HG03432 (cell line): Measurements from ENCODE around the gene CLDN22.

Source experiments
- ATAC-seq: cut with Tn5 transposase; IDR thresholded peaks from one replicate; pipeline ENCODE4 v1.9.1; 2021; ENCODE audit warnings: mild to moderate bottlenecking, moderate library complexity; ENCODE audit not compliant: unreplicated experiment

The CLDN22 gene

DNA sequence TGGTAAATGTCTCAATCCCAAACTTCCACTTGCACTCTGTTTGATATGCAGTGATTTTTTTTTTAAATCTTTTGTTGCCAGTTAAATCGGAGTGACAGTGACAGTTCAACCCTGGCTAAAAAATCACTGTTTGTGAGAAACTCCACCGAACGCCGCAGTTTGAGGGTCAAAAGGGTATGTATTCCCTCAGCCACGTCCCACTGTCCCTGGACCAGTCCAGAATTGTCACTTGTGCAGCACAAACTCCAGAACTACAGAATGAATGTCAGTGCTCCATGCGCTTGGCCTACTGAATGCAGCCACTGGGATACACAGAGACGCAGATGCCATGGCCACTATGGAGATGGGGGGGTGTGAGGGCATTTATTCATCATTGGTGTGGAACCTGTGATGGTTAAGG lies 34.2 kb downstream of the CLDN22 start:
- ATAC-seq = no peak

DNA sequence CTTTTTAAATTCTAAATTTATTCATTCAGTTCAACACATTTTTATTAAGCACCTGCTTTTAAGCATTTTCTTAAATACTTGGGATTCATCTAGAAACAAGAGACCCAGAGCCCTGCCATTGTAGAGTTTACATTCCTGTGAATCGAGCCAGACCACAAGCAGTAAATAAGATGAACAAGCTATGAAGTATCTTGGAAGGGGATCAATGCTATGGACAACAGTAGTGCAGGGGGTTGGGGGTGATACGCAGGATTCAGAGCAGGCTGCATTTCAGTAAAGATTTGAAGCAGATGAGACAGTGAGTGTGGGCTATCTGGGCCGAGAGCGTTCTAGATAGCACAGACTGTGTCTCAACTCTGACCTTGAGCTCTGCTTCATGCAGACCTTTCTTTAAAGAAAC lies 35.1 kb downstream of the CLDN22 start:
- no peak for ATAC-seq

DNA sequence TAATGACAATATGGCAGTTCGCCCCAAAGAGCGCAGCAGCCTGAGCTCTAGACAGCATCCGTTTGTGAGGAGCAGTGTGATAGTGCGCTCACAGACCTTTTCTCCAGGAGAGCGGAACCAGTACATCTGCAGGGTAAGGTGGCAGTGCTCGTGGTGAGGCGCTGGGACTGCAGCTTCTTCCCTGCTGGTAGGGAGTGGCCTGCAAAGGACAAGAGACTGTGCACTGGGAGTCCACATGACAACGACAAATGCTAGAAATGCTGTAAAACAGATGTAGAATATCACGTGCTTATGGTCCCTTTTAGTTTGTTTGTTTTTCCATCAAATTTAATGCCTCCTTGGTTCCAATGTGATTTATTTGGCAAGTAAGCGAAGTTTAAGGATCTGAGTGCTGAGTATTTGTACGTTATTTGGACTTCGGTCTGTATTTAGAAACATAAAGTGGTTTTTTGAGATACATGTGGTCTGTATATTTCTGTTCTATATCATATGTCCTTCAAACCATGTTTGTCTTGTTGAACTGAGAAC lies 35.8 kb downstream of the CLDN22 start:
- ATAC-seq = no peak

DNA sequence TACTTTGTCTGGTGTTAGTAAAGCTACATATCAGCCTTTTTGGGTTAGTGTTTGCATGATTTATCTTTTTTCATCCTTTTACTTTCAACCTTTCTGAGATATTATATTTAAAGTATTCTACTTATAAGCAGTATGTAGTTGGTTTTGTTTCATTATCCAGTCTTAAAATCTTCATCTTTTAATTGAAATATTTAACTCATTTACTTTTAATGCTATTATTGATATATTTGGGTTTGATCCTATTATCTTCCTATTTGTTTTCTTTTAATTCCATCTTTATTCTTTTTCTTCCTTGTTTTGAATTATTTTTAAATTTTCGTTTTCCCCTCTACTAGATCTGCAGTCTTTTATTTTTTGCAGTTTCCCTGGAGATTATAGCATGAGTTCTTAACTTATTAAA lies 44.0 kb downstream of the CLDN22 start:
- ATAC-seq = no peak

DNA sequence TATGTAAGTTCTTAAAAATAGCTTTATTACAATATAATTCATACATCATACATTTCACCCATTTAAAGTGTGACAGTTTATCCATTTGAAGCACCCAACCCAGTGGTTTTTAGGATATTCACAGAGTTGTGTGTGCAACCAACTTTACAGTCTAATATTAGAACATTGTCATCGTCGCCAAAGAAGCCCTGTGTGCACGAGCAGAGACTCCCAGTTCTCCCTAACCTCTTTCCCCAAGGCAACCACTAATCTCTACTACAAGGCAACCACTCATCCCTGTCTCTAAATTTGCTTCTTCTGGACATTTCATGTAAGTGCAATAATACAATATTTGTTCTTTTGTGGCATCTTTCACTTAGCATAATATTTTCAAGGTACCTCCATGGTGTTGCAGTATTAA lies 47.7 kb downstream of the CLDN22 start:
- ATAC-seq = no peak

DNA sequence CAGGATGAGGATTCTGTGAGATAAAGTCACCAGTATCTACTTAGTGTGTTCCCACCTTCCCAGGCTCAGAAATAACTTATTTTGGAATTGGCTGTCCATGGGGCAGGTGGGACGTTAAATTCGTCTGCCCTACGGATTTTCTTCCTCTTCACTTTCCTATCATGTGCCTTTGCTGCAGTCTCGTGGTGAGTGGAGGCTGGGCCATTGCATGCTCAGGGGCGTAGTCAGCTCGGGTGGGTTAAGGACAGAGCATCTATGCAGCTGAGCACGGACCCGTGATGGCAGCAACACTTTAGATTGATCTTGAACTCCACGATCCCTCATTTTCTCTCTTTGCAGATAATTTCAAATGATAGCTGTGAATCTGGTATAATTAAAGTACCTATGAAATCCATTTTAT lies 51.5 kb downstream of the CLDN22 start:
- no peak for ATAC-seq
